ENCODE results near the gene TMTC2. TPM values are rescaled to one million over a fixed set of nuclear protein-coding genes. Genes with fewer than 3 reads are reported as not detected.

The TMTC2 gene
- total and polyA plus RNA-seq, 4 experiments from 2014 or later, result 0.09 to 8.2 (median 4.2) TPM

DNA sequence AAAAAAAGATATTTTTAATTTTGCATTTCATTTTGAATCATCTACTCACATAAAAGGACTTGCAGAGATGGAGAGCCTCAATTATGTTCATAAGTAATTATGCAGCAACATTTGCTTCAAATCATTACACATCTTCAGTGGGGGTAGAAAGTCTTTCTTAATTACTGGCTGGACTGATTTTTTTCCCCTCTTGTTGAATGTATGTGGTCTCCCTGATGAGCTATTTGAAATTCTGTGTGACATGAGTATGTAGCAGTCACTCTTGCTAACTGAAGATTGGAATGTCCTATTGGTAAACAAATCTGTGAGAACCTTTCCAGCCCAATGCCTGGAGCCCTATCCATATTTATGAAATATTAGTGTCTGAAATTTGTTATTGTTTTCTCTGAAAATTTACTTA lies 139.8 kb downstream of the TMTC2 start:
- peaks cover 0 to 9% of the 10 kb centered on the region in 2 donors for H3K36me3 Mint-ChIP-seq
- H3K9me3 Mint-ChIP-seq, result no peaks in the 10 kb centered on the region
- H3K4me1 ChIP-seq (ENCODE audit: insufficient read depth, low read length), result no peaks in the 10 kb centered on the region
- POLR2A ChIA-PET (ENCODE audit: partially characterized antibody), result no interaction called here
- intact Hi-C loops (cut with micrococcal nuclease), result no loop called here
- DNase-seq, result no peak
- no peaks in the 10 kb centered on the region for H3K36me3 ChIP-seq (ENCODE audit: insufficient read depth, low read length)
- H3K27ac ChIP-seq (ENCODE audit: low read depth, low read length), result no peak overlapping the region
- H3K9me3 ChIP-seq (ENCODE audit: control insufficient read depth in 1 of 2, low read length in 2 of 2), result no peaks in the 10 kb centered on the region
- H3K27me3 ChIP-seq (ENCODE audit: insufficient read depth, low read length), result no peaks in the 10 kb centered on the region
- CTCF ChIA-PET (ENCODE audit: partially characterized antibody), result no interaction called here
- no peak overlapping the region for H3K27ac Mint-ChIP-seq
- no peaks in the 10 kb centered on the region for H3K4me1 Mint-ChIP-seq
- H3K4me3 Mint-ChIP-seq, result no peak overlapping the region
- no peaks in the 10 kb centered on the region for H3K27me3 Mint-ChIP-seq
- no peak overlapping the region for H3K4me3 ChIP-seq (ENCODE audit: low read length in 2 of 2)

DNA sequence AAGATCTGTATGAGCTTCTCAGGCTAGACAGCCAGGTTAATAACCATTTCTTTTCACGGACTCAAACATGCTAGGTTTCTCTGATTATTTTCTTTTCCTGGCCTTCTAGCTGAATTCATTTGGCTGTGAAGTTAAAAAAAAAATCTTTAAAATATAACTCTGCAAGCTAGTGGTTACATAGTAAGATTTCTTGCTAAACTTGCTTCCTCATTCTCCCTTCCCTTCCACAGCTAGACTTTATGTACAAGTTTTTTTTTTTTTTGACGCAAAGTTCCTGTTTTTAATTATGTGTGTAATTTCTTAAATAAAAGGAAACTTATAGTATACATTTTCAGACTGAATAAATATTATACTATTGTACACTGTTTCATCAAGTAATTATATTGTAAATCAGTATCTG lies 145.4 kb downstream of the TMTC2 start:
- Mint-ChIP-seq H3K4me1 (no peaks in the 10 kb centered on the region), H3K4me3 (no peak overlapping the region), H3K27me3 (no peaks in the 10 kb centered on the region), H3K9me3 (no peaks in the 10 kb centered on the region), H3K27ac (no peak overlapping the region), H3K36me3 (peaks cover 0 to 4% of the 10 kb centered on the region in 2 donors)
- no peak for DNase-seq
- H3K27ac ChIP-seq (ENCODE audit: low read depth, low read length), result no peak overlapping the region
- CTCF ChIA-PET (ENCODE audit: partially characterized antibody), result no interaction called here
- POLR2A ChIA-PET (ENCODE audit: partially characterized antibody), result no interaction called here
- H3K4me3 ChIP-seq (ENCODE audit: low read length in 2 of 2), result no peak overlapping the region
- intact Hi-C loops (cut with micrococcal nuclease), result no loop called here
- no peaks in the 10 kb centered on the region for H3K36me3 ChIP-seq (ENCODE audit: insufficient read depth, low read length)
- no peaks in the 10 kb centered on the region for H3K27me3 ChIP-seq (ENCODE audit: insufficient read depth, low read length)
- H3K9me3 ChIP-seq (ENCODE audit: control insufficient read depth in 1 of 2, low read length in 2 of 2), result no peaks in the 10 kb centered on the region
- H3K4me1 ChIP-seq (ENCODE audit: insufficient read depth, low read length), result no peaks in the 10 kb centered on the region

DNA sequence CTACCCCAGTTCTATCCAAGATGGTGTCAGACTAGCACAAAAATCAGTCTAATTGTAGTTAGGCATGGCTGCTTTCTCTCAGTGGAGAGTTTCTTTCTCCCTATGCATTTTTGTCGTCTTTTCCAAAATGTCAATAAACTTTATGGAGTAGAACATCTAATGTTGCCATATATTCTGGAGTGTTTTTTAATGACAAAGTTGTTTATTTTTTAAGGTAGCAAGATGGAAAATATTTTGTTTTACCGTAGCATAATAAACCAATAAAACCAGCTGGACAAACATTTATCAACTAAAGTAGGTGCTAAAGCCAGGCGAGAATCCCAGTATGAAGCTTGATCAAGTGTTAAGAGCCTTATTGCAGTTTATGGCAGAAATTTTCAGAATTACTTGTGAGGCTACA lies 146.3 kb downstream of the TMTC2 start:
- Mint-ChIP-seq H3K27ac (no peak overlapping the region), H3K27me3 (no peaks in the 10 kb centered on the region), H3K36me3 (peaks cover 0 to 4% of the 10 kb centered on the region in 2 donors), H3K4me3 (no peak overlapping the region), H3K9me3 (no peaks in the 10 kb centered on the region), H3K4me1 (no peaks in the 10 kb centered on the region)
- H3K36me3 ChIP-seq (ENCODE audit: insufficient read depth, low read length), result no peaks in the 10 kb centered on the region
- no peaks in the 10 kb centered on the region for H3K9me3 ChIP-seq (ENCODE audit: control insufficient read depth in 1 of 2, low read length in 2 of 2)
- H3K4me3 ChIP-seq (ENCODE audit: low read length in 2 of 2), result no peak overlapping the region
- POLR2A ChIA-PET (ENCODE audit: partially characterized antibody), result no interaction called here
- CTCF ChIA-PET (ENCODE audit: partially characterized antibody), result no interaction called here
- no peak overlapping the region for H3K27ac ChIP-seq (ENCODE audit: low read depth, low read length)
- intact Hi-C loops (cut with micrococcal nuclease), result no loop called here
- no peaks in the 10 kb centered on the region for H3K27me3 ChIP-seq (ENCODE audit: insufficient read depth, low read length)
- no peak for DNase-seq
- H3K4me1 ChIP-seq (ENCODE audit: insufficient read depth, low read length), result no peaks in the 10 kb centered on the region

DNA sequence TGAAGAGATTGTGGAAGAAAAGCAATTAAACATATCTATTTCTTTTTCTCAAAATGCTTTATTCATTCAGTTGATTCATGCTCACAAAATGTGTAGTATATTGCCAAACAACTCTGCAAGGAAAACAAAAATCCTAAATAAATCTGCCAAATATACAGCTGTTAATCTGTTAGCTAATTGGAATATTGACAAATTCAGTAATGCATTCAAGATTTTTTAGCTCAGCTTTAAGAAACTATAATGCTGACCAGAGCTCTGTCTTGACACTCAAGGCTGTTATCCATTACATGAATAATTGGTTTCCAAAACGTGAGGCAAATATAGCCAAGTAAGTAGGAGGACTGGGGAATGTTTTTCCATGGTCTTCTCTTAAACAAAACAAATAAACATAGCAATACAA lies 146.8 kb downstream of the TMTC2 start:
- no peaks in the 10 kb centered on the region for H3K9me3 Mint-ChIP-seq
- intact Hi-C loops (cut with micrococcal nuclease), result no loop called here
- CTCF ChIA-PET (ENCODE audit: partially characterized antibody), result no interaction called here

DNA sequence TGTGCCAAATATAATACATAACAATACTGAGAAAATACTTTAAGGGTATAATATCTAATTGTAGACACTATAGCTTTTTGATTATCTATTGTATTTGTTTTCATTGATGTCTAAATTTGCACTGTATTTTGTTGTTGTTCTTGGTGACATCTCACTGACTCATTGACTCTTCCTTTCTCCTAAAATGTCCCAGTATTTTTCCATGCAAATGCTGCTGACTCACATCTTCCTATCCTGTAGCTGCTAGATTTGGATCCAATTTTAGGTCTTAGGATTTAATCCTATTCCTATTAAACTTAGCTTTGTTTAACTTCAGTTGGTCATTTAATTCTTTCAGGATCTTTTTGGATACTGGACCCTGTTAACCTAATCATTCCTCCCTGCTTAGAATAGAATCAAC lies 148.5 kb downstream of the TMTC2 start:
- H3K27ac Mint-ChIP-seq, result no peak overlapping the region
- Histone ChIP-seq H3K4me1 (ENCODE audit: insufficient read depth, low read length) (no peaks in the 10 kb centered on the region), H3K36me3 (ENCODE audit: insufficient read depth, low read length) (no peaks in the 10 kb centered on the region), H3K4me3 (ENCODE audit: low read length in 2 of 2) (no peak overlapping the region), H3K27ac (ENCODE audit: low read depth, low read length) (no peak overlapping the region), H3K9me3 (ENCODE audit: control insufficient read depth in 1 of 2, low read length in 2 of 2) (no peaks in the 10 kb centered on the region), H3K27me3 (ENCODE audit: insufficient read depth, low read length) (no peaks in the 10 kb centered on the region)
- CTCF ChIA-PET (ENCODE audit: partially characterized antibody), result no interaction called here
- no peaks in the 10 kb centered on the region for H3K9me3 Mint-ChIP-seq
- H3K27me3 Mint-ChIP-seq, result no peaks in the 10 kb centered on the region
- no peak for DNase-seq
- H3K4me1 Mint-ChIP-seq, result no peaks in the 10 kb centered on the region
- intact Hi-C loops (cut with micrococcal nuclease), result no loop called here
- H3K4me3 Mint-ChIP-seq, result no peak overlapping the region
- H3K36me3 Mint-ChIP-seq, result peaks cover 0 to 4% of the 10 kb centered on the region in 2 donors
- POLR2A ChIA-PET (ENCODE audit: partially characterized antibody), result no interaction called here

More for the DNA sequence above, 146.8 kb downstream of the TMTC2 start:
- Histone ChIP-seq H3K27me3 (ENCODE audit: insufficient read depth, low read length) (no peaks in the 10 kb centered on the region), H3K9me3 (ENCODE audit: control insufficient read depth in 1 of 2, low read length in 2 of 2) (no peaks in the 10 kb centered on the region), H3K27ac (ENCODE audit: low read depth, low read length) (no peak overlapping the region), H3K36me3 (ENCODE audit: insufficient read depth, low read length) (no peaks in the 10 kb centered on the region), H3K4me1 (ENCODE audit: insufficient read depth, low read length) (no peaks in the 10 kb centered on the region), H3K4me3 (ENCODE audit: low read length in 2 of 2) (no peak overlapping the region)
- no peak for DNase-seq
- no peak overlapping the region for H3K27ac Mint-ChIP-seq
- no peaks in the 10 kb centered on the region for H3K4me1 Mint-ChIP-seq
- H3K4me3 Mint-ChIP-seq, result no peak overlapping the region
- no peaks in the 10 kb centered on the region for H3K27me3 Mint-ChIP-seq
- POLR2A ChIA-PET (ENCODE audit: partially characterized antibody), result no interaction called here
- H3K36me3 Mint-ChIP-seq, result peaks cover 0 to 4% of the 10 kb centered on the region in 2 donors

DNA sequence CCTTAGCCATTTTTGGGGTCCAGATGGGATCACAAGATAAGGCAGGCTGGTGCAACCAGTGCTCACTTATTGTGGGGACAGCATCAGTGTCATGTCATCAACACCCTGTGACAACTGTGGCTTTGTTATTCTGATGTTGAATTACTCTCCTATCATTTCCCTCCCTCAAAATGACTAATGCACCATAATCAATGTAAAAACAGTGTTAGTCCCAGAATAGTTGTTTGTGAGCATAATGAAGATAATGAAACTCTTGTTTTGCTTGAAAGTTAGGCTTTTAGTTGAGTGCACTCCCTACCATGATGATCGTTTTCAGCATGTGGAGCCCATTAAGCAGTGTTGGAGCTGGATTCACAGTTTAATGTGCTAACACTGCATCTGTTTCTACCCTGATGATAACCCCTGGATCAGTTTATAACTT lies 151.4 kb downstream of the TMTC2 start:
- H3K4me3 Mint-ChIP-seq, result no peak overlapping the region
- H3K27ac Mint-ChIP-seq, result no peak overlapping the region
- H3K36me3 Mint-ChIP-seq, result peaks cover 0 to 8% of the 10 kb centered on the region in 2 donors
- intact Hi-C loops (cut with micrococcal nuclease), result no loop called here
- H3K4me1 ChIP-seq (ENCODE audit: insufficient read depth, low read length), result no peaks in the 10 kb centered on the region
- H3K27ac ChIP-seq (ENCODE audit: low read depth, low read length), result no peak overlapping the region
- ChIA-PET CTCF (ENCODE audit: partially characterized antibody) (no interaction called here), POLR2A (ENCODE audit: partially characterized antibody) (no interaction called here)
- no peaks in the 10 kb centered on the region for H3K9me3 Mint-ChIP-seq
- no peak overlapping the region for H3K4me3 ChIP-seq (ENCODE audit: low read length in 2 of 2)
- no peaks in the 10 kb centered on the region for H3K9me3 ChIP-seq (ENCODE audit: control insufficient read depth in 1 of 2, low read length in 2 of 2)
- no peak for DNase-seq
- H3K27me3 ChIP-seq (ENCODE audit: insufficient read depth, low read length), result no peaks in the 10 kb centered on the region
- H3K36me3 ChIP-seq (ENCODE audit: insufficient read depth, low read length), result no peaks in the 10 kb centered on the region
- no peaks in the 10 kb centered on the region for H3K27me3 Mint-ChIP-seq
- H3K4me1 Mint-ChIP-seq, result no peaks in the 10 kb centered on the region

DNA sequence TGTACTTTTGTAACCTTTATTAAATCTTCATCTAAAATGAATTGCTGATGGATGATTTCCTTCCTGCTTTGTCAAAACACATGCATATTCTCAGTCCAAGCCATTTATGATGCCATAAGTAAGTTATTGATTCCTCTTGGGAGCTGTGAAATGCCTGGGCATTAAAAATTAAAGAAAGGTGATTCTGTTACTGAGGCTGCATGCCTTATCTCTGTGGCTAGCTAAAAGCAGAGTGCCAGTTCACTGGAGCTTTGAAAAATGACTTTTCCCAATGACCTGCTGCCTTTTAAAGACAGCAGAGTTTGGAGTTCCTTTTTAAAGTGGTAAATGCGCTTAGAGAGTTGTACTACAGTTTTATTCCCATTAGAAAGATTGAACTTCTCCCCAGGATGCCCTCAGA lies 152.1 kb downstream of the TMTC2 start:
- DNase-seq, result no peak
- Histone ChIP-seq H3K27me3 (ENCODE audit: insufficient read depth, low read length) (no peaks in the 10 kb centered on the region), H3K9me3 (ENCODE audit: control insufficient read depth in 1 of 2, low read length in 2 of 2) (no peaks in the 10 kb centered on the region), H3K36me3 (ENCODE audit: insufficient read depth, low read length) (no peaks in the 10 kb centered on the region), H3K4me3 (ENCODE audit: low read length in 2 of 2) (no peak overlapping the region), H3K4me1 (ENCODE audit: insufficient read depth, low read length) (no peaks in the 10 kb centered on the region), H3K27ac (ENCODE audit: low read depth, low read length) (no peak overlapping the region)
- H3K9me3 Mint-ChIP-seq, result no peaks in the 10 kb centered on the region
- H3K36me3 Mint-ChIP-seq, result peaks cover 0 to 8% of the 10 kb centered on the region in 2 donors
- POLR2A ChIA-PET (ENCODE audit: partially characterized antibody), result no interaction called here
- H3K4me3 Mint-ChIP-seq, result no peak overlapping the region
- H3K27ac Mint-ChIP-seq, result no peak overlapping the region
- H3K27me3 Mint-ChIP-seq, result no peaks in the 10 kb centered on the region
- H3K4me1 Mint-ChIP-seq, result no peaks in the 10 kb centered on the region
- intact Hi-C loops (cut with micrococcal nuclease), result no loop called here
- CTCF ChIA-PET (ENCODE audit: partially characterized antibody), result no interaction called here

DNA sequence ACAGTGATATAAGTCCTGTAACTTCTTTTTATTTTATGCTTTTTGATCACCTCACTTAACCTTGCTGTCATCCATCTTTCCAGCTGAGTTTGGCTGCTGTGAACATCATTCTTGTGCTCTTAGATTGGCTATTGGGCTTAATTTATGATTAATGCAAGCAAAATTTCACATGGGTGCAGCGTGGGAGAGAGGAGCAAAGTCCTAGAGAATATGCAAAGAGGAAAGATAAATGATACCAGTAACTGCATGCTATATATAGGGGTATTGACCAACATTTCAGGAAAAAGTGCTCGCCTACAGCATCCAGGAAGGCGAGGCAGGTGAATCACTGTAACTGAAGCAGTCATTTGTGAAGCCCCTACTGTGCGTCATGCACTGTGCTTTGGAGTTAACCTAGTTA lies 153.1 kb downstream of the TMTC2 start:
- Histone ChIP-seq H3K36me3 (ENCODE audit: insufficient read depth, low read length) (no peaks in the 10 kb centered on the region), H3K9me3 (ENCODE audit: control insufficient read depth in 1 of 2, low read length in 2 of 2) (no peaks in the 10 kb centered on the region), H3K4me1 (ENCODE audit: insufficient read depth, low read length) (no peaks in the 10 kb centered on the region), H3K27ac (ENCODE audit: low read depth, low read length) (no peak overlapping the region), H3K27me3 (ENCODE audit: insufficient read depth, low read length) (no peaks in the 10 kb centered on the region), H3K4me3 (ENCODE audit: low read length in 2 of 2) (no peak overlapping the region)
- CTCF ChIA-PET (ENCODE audit: partially characterized antibody), result no interaction called here
- H3K4me3 Mint-ChIP-seq, result no peak overlapping the region
- H3K27ac Mint-ChIP-seq, result no peak overlapping the region
- peaks cover 0 to 14% of the 10 kb centered on the region in 2 donors for H3K36me3 Mint-ChIP-seq
- no peaks in the 10 kb centered on the region for H3K27me3 Mint-ChIP-seq
- intact Hi-C loops (cut with micrococcal nuclease), result no loop called here
- no peak for DNase-seq
- POLR2A ChIA-PET (ENCODE audit: partially characterized antibody), result no interaction called here
- no peaks in the 10 kb centered on the region for H3K4me1 Mint-ChIP-seq
- no peaks in the 10 kb centered on the region for H3K9me3 Mint-ChIP-seq
